Fibroblast of skin of abdomen (primary cell): ENCODE results near the gene GPR148.

Experiments
- DNase-seq: peaks from one replicate; pipeline ENCODE4 v3.0.0-alpha.2; 2013

Gene GPR148

GRCh38 chr2:130776550-130776949 is 47.7 kb downstream of the GPR148 start:
- DNase-seq = no peak

GRCh38 chr2:130778781-130779180 is 49.9 kb downstream of the GPR148 start:
- DNase-seq = no peak
